Measurements from ENCODE around the gene SLC4A9. TPM values are rescaled to one million over a fixed set of nuclear protein-coding genes. Genes with fewer than 3 reads are reported as not detected.

Gene SLC4A9
- total RNA-seq, 1 donor from 2014 or later, result 0.23 TPM

GRCh38 chr5:140317859-140318258 lies 42.1 kb upstream of the SLC4A9 start:
- Histone ChIP-seq H3K9me3 (no peaks in the 10 kb centered on the region), H3K27me3 (no peaks in the 10 kb centered on the region), H3K36me3 (no peaks in the 10 kb centered on the region), H3K4me1 (peaks cover 32% of the 10 kb centered on the region), H3K27ac (peak overlapping the region; percentile 17), H3K4me3 (no peak overlapping the region)
- no peak for DNase-seq
- peak; percentile 19 for ATAC-seq
- TF ChIP-seq CTCF (IDR thresholded peaks at IDR 0.05), result no peak
- intact Hi-C loops (cut with DNase I), result no loop called here

GRCh38 chr5:140318792-140319191 lies 41.2 kb upstream of the SLC4A9 start:
- no peak overlapping the region for H3K27ac ChIP-seq
- no peak for ATAC-seq

GRCh38 chr5:140319833-140320232 lies 40.2 kb upstream of the SLC4A9 start:
- Histone ChIP-seq H3K36me3 (no peaks in the 10 kb centered on the region), H3K4me3 (no peak overlapping the region), H3K4me1 (peaks cover 47% of the 10 kb centered on the region), H3K9me3 (no peaks in the 10 kb centered on the region), H3K27ac (no peak overlapping the region), H3K27me3 (no peaks in the 10 kb centered on the region)
- no peak for TF ChIP-seq CTCF (IDR thresholded peaks at IDR 0.05)
- ATAC-seq, result peak; percentile 41
- DNase-seq, result no peak
- intact Hi-C loops (cut with DNase I), result no loop called here

More at GRCh38 chr5:140318792-140319191, 41.2 kb upstream of the SLC4A9 start:
- Histone ChIP-seq H3K27me3 (no peaks in the 10 kb centered on the region), H3K4me1 (peaks cover 37% of the 10 kb centered on the region), H3K36me3 (no peaks in the 10 kb centered on the region), H3K9me3 (no peaks in the 10 kb centered on the region), H3K4me3 (no peak overlapping the region)
- intact Hi-C loops (cut with DNase I), result no loop called here
- no peak for TF ChIP-seq CTCF (IDR thresholded peaks at IDR 0.05)
- DNase-seq, result no peak

- ATAC-seq, result peak; percentile 87
- Histone ChIP-seq H3K36me3 (no peaks in the 10 kb centered on the region), H3K4me3 (no peak overlapping the region), H3K4me1 (peaks cover 53% of the 10 kb centered on the region), H3K9me3 (no peaks in the 10 kb centered on the region), H3K27ac (no peak overlapping the region), H3K27me3 (no peaks in the 10 kb centered on the region)
- DNase-seq, result peak; percentile 77
- TF ChIP-seq CTCF (IDR thresholded peaks at IDR 0.05), result no peak
- intact Hi-C loops (cut with DNase I), result no loop called here
Measured at GRCh38 chr5:140321796-140322195, 38.2 kb upstream of the SLC4A9 start.

GRCh38 chr5:140322751-140323731 lies 37.0 kb upstream of the SLC4A9 start:
- Histone ChIP-seq H3K9me3 (no peaks in the 10 kb centered on the region), H3K4me3 (no peak overlapping the region), H3K4me1 (peaks cover 61% of the 10 kb centered on the region), H3K27me3 (no peaks in the 10 kb centered on the region), H3K36me3 (no peaks in the 10 kb centered on the region), H3K27ac (peak overlapping the region; percentile 75)
- no peak for TF ChIP-seq CTCF (IDR thresholded peaks at IDR 0.05)
- ATAC-seq, result peak; percentile 32
- no peak for DNase-seq
- intact Hi-C loops (cut with DNase I), result no loop called here
